Karpas-422 (cell line): ENCODE measurements around the gene ITIH1. TPM values are rescaled to one million over a fixed set of nuclear protein-coding genes. Genes with fewer than 3 reads are reported as not detected.

Experiments used
- DNase-seq: peaks from one replicate; pipeline ENCODE4 v3.0.0-alpha.2; 2015
- H2AFZ ChIP-seq: fragments of 200-600 bp; sonication (generic); 2 replicates; pipeline ENCODE4 v1.6.1; 2014; ENCODE audit warnings: antibody characterized with exemption, low read length, mixed read lengths
- H3K27ac ChIP-seq: fragments of 200-600 bp; sonication (generic); 2 replicates; pipeline ENCODE4 v1.5.1; 2014; ENCODE audit warnings: mild to moderate bottlenecking, low read length, moderate library complexity
- H3K27me3 ChIP-seq: fragments of 200-600 bp; sonication (generic); 2 replicates; pipeline ENCODE4 v1.6.1; 2014; ENCODE audit warnings: low read length, mixed read lengths
- H3K36me3 ChIP-seq: fragments of 200-600 bp; sonication (generic); 2 replicates; pipeline ENCODE4 v1.6.1; 2014; ENCODE audit warnings: low read length, mixed read lengths; ENCODE audit not compliant: insufficient read depth
- H3K4me1 ChIP-seq: fragments of 200-600 bp; sonication (generic); 2 replicates; pipeline ENCODE4 v1.6.1; 2014; ENCODE audit warnings: mild to moderate bottlenecking, low read length, mixed read lengths
- H3K4me2 ChIP-seq: fragments of 200-600 bp; sonication (generic); 2 replicates; pipeline ENCODE4 v1.6.1; 2014; ENCODE audit warnings: low read length, low read depth, mild to moderate bottlenecking; ENCODE audit not compliant: poor library complexity, severe bottlenecking
- H3K4me3 ChIP-seq: fragments of 200-600 bp; sonication (generic); 2 replicates; pipeline ENCODE4 v1.5.1; 2014; ENCODE audit warnings: mild to moderate bottlenecking, antibody characterized with exemption, low read length, mixed read lengths
- H3K79me2 ChIP-seq: fragments of 200-600 bp; sonication (generic); 2 replicates; pipeline ENCODE4 v1.6.1; 2014; ENCODE audit warnings: mild to moderate bottlenecking, low read length, mixed read lengths
- H3K9ac ChIP-seq: fragments of 200-600 bp; sonication (generic); 2 replicates; pipeline ENCODE4 v1.6.0; 2014; ENCODE audit warnings: low read length
- H3K9me2 ChIP-seq: fragments of 200-600 bp; sonication (generic), shearing (Covaris generic); replicated peaks from 2 replicates; pipeline ENCODE4 v1.6.0; 2014; ENCODE audit warnings: mild to moderate bottlenecking, low read length, moderate library complexity; ENCODE audit not compliant: insufficient read depth
- H3K9me3 ChIP-seq: fragments of 300-700, 200-600 bp; sonication (generic); 2 replicates; pipeline ENCODE4 v1.6.1; 2014; ENCODE audit warnings: low read length, mixed read lengths
- H4K20me1 ChIP-seq: fragments of 200-600 bp; sonication (generic); 2 replicates; pipeline ENCODE4 v1.6.1; 2014; ENCODE audit warnings: mild to moderate bottlenecking, antibody characterized with exemption, low read length, low read depth; ENCODE audit not compliant: insufficient read depth
- total RNA-seq: library from RNA; depleted of rRNA; stranded (reverse); fragments of >200 nt; shearing (Covaris generic); gene quantifications from 2 replicates; pipeline ENCODE4 v1.2.3, GENCODE V29; 2014; ENCODE audit warnings: low replicate concordance

ITIH1 gene
- total RNA-seq, 1 experiment from 2014 or later = not detected

- DNase-seq = no peak
- H3K4me1 ChIP-seq = no peaks in the 10 kb centered on the region
- no peak overlapping the region for H3K9ac ChIP-seq
- no peaks in the 10 kb centered on the region for H3K9me3 ChIP-seq
- H3K4me2 ChIP-seq = no peak overlapping the region
- no peak overlapping the region for H2AFZ ChIP-seq
- H3K36me3 ChIP-seq = no peaks in the 10 kb centered on the region
- no peaks in the 10 kb centered on the region for H3K9me2 ChIP-seq
- H3K27ac ChIP-seq = no peak overlapping the region
- H3K79me2 ChIP-seq = no peaks in the 10 kb centered on the region
- H3K27me3 ChIP-seq = no peaks in the 10 kb centered on the region
- H4K20me1 ChIP-seq = no peaks in the 10 kb centered on the region
- no peak overlapping the region for H3K4me3 ChIP-seq
Measured at GRCh38 chr3:52822363-52822762, 45.0 kb downstream of the ITIH1 start.

GRCh38 chr3:52824037-52824436 lies 46.6 kb downstream of the ITIH1 start:
- Histone ChIP-seq H3K36me3 (no peaks in the 10 kb centered on the region), H3K9me3 (no peaks in the 10 kb centered on the region), H2AFZ (no peak overlapping the region), H3K79me2 (no peaks in the 10 kb centered on the region), H3K4me2 (no peak overlapping the region), H4K20me1 (no peaks in the 10 kb centered on the region), H3K27me3 (no peaks in the 10 kb centered on the region), H3K4me1 (no peaks in the 10 kb centered on the region), H3K9me2 (no peaks in the 10 kb centered on the region), H3K4me3 (no peak overlapping the region), H3K27ac (no peak overlapping the region), H3K9ac (no peak overlapping the region)
- DNase-seq = no peak

GRCh38 chr3:52827441-52827840 lies 50.0 kb downstream of the ITIH1 start:
- Histone ChIP-seq H3K36me3 (no peaks in the 10 kb centered on the region), H3K79me2 (no peaks in the 10 kb centered on the region), H3K9me2 (no peaks in the 10 kb centered on the region), H3K4me1 (no peaks in the 10 kb centered on the region), H3K4me2 (no peak overlapping the region), H3K4me3 (no peak overlapping the region), H3K27me3 (no peaks in the 10 kb centered on the region), H3K9ac (no peak overlapping the region), H3K27ac (no peak overlapping the region), H2AFZ (no peak overlapping the region), H3K9me3 (no peaks in the 10 kb centered on the region), H4K20me1 (no peaks in the 10 kb centered on the region)
- DNase-seq = no peak

- H3K4me2 ChIP-seq = no peak overlapping the region
- DNase-seq = no peak
Measured at GRCh38 chr3:52827866-52828376, 50.5 kb downstream of the ITIH1 start.

DNA sequence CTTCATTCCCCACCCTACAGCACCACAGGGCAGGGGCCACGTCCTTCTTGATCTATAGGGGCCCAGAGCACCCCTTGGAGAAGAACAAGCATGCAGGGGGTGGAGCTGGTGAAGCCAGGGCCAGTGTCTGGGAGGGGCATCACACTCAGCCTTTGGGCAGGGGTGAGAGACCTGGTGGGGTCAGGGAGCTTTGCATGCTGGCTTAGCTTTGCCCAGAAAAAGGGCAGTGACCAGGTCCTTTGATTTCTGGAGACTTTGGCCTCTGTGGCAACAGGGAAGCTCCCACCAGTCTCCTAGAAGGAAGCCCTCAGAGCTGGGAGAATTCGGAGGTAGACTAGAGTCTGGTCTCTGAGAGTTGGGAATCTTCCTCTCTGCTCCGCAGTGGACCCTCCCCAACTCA lies 52.1 kb downstream of the ITIH1 start:
- H3K9ac ChIP-seq = no peak overlapping the region
- H4K20me1 ChIP-seq = no peaks in the 10 kb centered on the region
- H3K27me3 ChIP-seq = no peaks in the 10 kb centered on the region
- H3K4me2 ChIP-seq = no peak overlapping the region
- no peaks in the 10 kb centered on the region for H3K9me2 ChIP-seq
- H3K36me3 ChIP-seq = no peaks in the 10 kb centered on the region
- no peak for DNase-seq
- H3K4me1 ChIP-seq = no peaks in the 10 kb centered on the region
- no peak overlapping the region for H3K27ac ChIP-seq
- H3K9me3 ChIP-seq = no peaks in the 10 kb centered on the region
- H3K4me3 ChIP-seq = no peak overlapping the region
- no peak overlapping the region for H2AFZ ChIP-seq
- H3K79me2 ChIP-seq = no peaks in the 10 kb centered on the region

More at GRCh38 chr3:52827866-52828376, 50.5 kb downstream of the ITIH1 start:
- H3K4me3 ChIP-seq = no peak overlapping the region
- H3K9me2 ChIP-seq = no peaks in the 10 kb centered on the region
- no peaks in the 10 kb centered on the region for H3K4me1 ChIP-seq
- H3K9ac ChIP-seq = no peak overlapping the region
- H3K9me3 ChIP-seq = no peaks in the 10 kb centered on the region
- H2AFZ ChIP-seq = no peak overlapping the region
- no peaks in the 10 kb centered on the region for H3K79me2 ChIP-seq
- H3K27ac ChIP-seq = no peak overlapping the region
- no peaks in the 10 kb centered on the region for H4K20me1 ChIP-seq
- H3K36me3 ChIP-seq = no peaks in the 10 kb centered on the region
- H3K27me3 ChIP-seq = no peaks in the 10 kb centered on the region

DNA sequence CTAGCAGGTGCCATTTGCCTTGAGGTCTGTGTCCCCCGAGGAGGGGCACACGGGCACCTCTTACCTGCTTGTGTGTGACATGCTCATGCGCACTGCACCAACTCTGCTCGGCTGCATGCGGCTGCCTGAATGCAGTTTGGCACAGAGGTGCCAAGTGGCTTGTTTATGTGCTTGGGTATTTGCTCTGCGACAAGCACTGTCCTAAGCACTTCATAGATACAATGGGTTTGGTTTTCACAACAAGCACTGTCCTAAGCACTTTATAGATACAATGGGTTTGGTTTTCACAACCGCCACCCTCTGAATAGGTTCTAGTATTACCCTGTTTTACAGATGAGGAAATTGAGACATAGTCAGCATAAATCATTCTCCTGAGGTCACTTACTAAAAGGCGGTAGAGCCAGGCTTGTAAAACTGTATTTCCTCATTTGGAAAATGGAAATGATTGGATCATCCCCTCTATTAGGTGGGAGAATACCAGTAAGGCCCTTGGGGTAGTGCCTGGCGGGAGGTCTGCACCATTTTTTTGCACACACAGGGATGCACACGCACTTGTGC lies 52.6 kb downstream of the ITIH1 start:
- no peak for DNase-seq
- H3K79me2 ChIP-seq = no peaks in the 10 kb centered on the region
- no peaks in the 10 kb centered on the region for H3K9me3 ChIP-seq
- no peaks in the 10 kb centered on the region for H4K20me1 ChIP-seq
- no peak overlapping the region for H2AFZ ChIP-seq
- H3K4me2 ChIP-seq = no peak overlapping the region
- H3K9ac ChIP-seq = no peak overlapping the region
- H3K4me3 ChIP-seq = no peak overlapping the region
- no peaks in the 10 kb centered on the region for H3K4me1 ChIP-seq
- H3K9me2 ChIP-seq = no peaks in the 10 kb centered on the region
- H3K27me3 ChIP-seq = no peaks in the 10 kb centered on the region
- H3K27ac ChIP-seq = no peak overlapping the region
- no peaks in the 10 kb centered on the region for H3K36me3 ChIP-seq

GRCh38 chr3:52830535-52831258 lies 53.3 kb downstream of the ITIH1 start, which contains the start of gene ITIH4:
TSS of gene ITIH4 (minus strand) at chr3:52830672. CDS start at chr3:52830642, 30 bp downstream.
- no peak within 1 kb of the TSS for H3K27ac ChIP-seq
- H3K9me2 ChIP-seq = no peaks in the 10 kb centered on the region
- no peak within 1 kb of the TSS for H2AFZ ChIP-seq
- no peak within 1 kb of the TSS for H3K4me3 ChIP-seq
- H3K27me3 ChIP-seq = no peaks in the 10 kb centered on the region
- H3K4me2 ChIP-seq = no peak within 1 kb of the TSS
- H3K9ac ChIP-seq = no peak within 1 kb of the TSS
- H3K4me1 ChIP-seq = no peaks in the 10 kb centered on the region
- no peaks in the 10 kb centered on the region for H3K36me3 ChIP-seq
- no peaks in the 10 kb centered on the region for H3K9me3 ChIP-seq
- no peaks in the 10 kb centered on the region for H3K79me2 ChIP-seq
- H4K20me1 ChIP-seq = no peaks in the 10 kb centered on the region
- DNase-seq = no peak

- no peaks in the 10 kb centered on the region for H3K36me3 ChIP-seq
- no peaks in the 10 kb centered on the region for H4K20me1 ChIP-seq
- no peaks in the 10 kb centered on the region for H3K79me2 ChIP-seq
- no peak overlapping the region for H3K27ac ChIP-seq
- H3K4me2 ChIP-seq = no peak overlapping the region
- H3K9me2 ChIP-seq = no peaks in the 10 kb centered on the region
- H2AFZ ChIP-seq = no peak overlapping the region
- H3K9me3 ChIP-seq = no peaks in the 10 kb centered on the region
- no peak overlapping the region for H3K4me3 ChIP-seq
- no peak for DNase-seq
- no peaks in the 10 kb centered on the region for H3K4me1 ChIP-seq
- no peaks in the 10 kb centered on the region for H3K27me3 ChIP-seq
- H3K9ac ChIP-seq = no peak overlapping the region
Measured at GRCh38 chr3:52831500-52832301, 54.3 kb downstream of the ITIH1 start.
